DOHH2 (cell line): ENCODE results near the gene RYR2.

Experiments used
- H3F3A ChIP-seq: fragments of 200-600 bp; sonication (generic), shearing (Covaris generic); 2 replicates; pipeline ENCODE4 v1.6.0; 2016; ENCODE audit warnings: antibody characterized with exemption, mild to moderate bottlenecking; ENCODE audit not compliant: control insufficient read depth, insufficient read depth
- H3K27ac ChIP-seq: fragments of 200-600 bp; sonication (generic); 2 replicates; pipeline ENCODE4 v1.5.1; 2014; ENCODE audit warnings: low read depth, mild to moderate bottlenecking, low read length, moderate library complexity
- H3K27me3 ChIP-seq: fragments of 200-600 bp; sonication (generic); 2 replicates; pipeline ENCODE4 v1.6.1; 2014; ENCODE audit warnings: mild to moderate bottlenecking, low read length, mixed read lengths; ENCODE audit not compliant: control insufficient read depth
- H3K36me3 ChIP-seq: fragments of 200-600 bp; sonication (generic); 2 replicates; pipeline ENCODE4 v1.6.1; 2014; ENCODE audit warnings: mild to moderate bottlenecking, low read length, moderate library complexity, mixed read lengths; ENCODE audit not compliant: control insufficient read depth
- H3K4me1 ChIP-seq: fragments of 200-600 bp; sonication (generic); 2 replicates; pipeline ENCODE4 v1.6.1; 2014; ENCODE audit warnings: mild to moderate bottlenecking, low read length, mixed read lengths; ENCODE audit not compliant: control insufficient read depth
- H3K4me2 ChIP-seq: fragments of 200-600 bp; sonication (generic); 2 replicates; pipeline ENCODE4 v1.6.0; 2014; ENCODE audit warnings: mild to moderate bottlenecking, low read length, moderate library complexity
- H3K4me3 ChIP-seq: fragments of 200-600 bp; sonication (generic); 2 replicates; pipeline ENCODE4 v1.5.1; 2014; ENCODE audit warnings: mild to moderate bottlenecking, low read length, mixed read lengths
- H3K79me2 ChIP-seq: fragments of 200-600 bp; sonication (generic); 2 replicates; pipeline ENCODE4 v1.6.1; 2014; ENCODE audit warnings: mild to moderate bottlenecking, low read length, mixed read lengths; ENCODE audit not compliant: control insufficient read depth
- H3K9me2 ChIP-seq: fragments of 200-600 bp; sonication (generic); replicated peaks from 2 replicates; pipeline ENCODE4 v1.6.1; 2014; ENCODE audit warnings: mild to moderate bottlenecking, low read length, mixed read lengths; ENCODE audit not compliant: control insufficient read depth
- H3K9me3 ChIP-seq: fragments of 200-600 bp; sonication (generic); 2 replicates; pipeline ENCODE4 v1.6.1; 2014; ENCODE audit warnings: antibody characterized with exemption, low read length, mixed read lengths; ENCODE audit not compliant: control insufficient read depth, insufficient read depth
- H4K20me1 ChIP-seq: fragments of 200-600 bp; sonication (generic); 2 replicates; pipeline ENCODE4 v1.6.0; 2014; ENCODE audit warnings: low read depth, mild to moderate bottlenecking, antibody characterized with exemption, low read length, moderate library complexity; ENCODE audit not compliant: control insufficient read depth, insufficient read depth
- CTCF ChIP-seq: fragments of 200-600 bp; sonication (generic); IDR thresholded peaks from one replicate; pipeline ENCODE4 v1.5.1; 2014; ENCODE audit warnings: antibody characterized with exemption, mild to moderate bottlenecking, low read depth, low read length; ENCODE audit not compliant: poor library complexity, severe bottlenecking
- EZH2phosphoT487 ChIP-seq: fragments of 200-600 bp; sonication (generic); IDR thresholded peaks from 2 replicates; pipeline ENCODE4 v1.6.1; 2017; ENCODE audit warnings: borderline replicate concordance, mild to moderate bottlenecking, antibody characterized with exemption, low read length, moderate library complexity, mixed read lengths

The RYR2 gene

DNA sequence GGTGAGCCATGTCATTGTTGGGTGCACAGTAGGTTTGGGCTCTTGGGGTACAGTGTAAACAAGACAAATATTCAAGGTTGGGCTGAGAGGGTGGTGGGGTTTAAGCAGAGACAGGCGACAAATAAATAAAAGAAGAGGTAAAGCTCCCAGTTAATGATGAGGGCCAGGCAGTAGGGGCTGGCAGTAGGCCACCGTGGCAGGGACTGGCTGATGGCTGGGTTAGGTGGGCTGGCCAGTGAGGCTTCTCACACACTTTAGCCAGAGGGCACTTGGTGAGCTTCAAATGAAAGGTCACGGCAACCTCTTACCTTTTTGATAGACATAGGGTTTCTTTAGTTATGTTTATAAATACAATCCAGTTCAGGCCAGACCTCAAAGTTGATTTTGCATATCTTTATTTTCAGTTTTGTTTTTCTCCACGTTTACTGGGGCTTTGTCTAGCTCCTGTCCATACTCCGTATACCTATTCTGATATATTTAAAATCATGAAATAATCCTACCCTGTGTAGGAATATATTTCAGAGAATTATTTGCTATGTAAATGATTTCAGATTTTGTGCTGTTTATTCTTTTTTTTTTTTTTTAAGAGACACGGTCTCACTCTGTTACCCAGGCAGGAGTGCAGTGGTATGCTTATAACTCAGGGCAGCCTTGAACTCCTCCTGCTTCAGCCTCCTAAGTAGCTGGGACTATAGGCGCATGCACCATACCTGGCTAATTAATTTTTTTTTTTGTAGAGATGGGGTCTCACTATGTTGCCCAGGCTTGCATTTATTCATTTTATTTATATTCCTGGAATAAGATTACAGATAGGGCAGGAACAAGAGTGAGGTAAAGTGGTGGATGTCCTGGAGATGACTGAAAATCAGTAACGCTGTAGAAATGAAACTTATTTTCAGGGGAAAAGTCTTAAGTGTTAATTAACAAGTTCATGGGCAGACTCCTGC lies 122.7 kb downstream of the RYR2 start:
- H3K27me3 ChIP-seq = no peaks in the 10 kb centered on the region
- no peaks in the 10 kb centered on the region for H3K36me3 ChIP-seq
- H3K4me1 ChIP-seq = no peaks in the 10 kb centered on the region
- H4K20me1 ChIP-seq = no peaks in the 10 kb centered on the region
- H3K9me3 ChIP-seq = no peaks in the 10 kb centered on the region
- TF ChIP-seq EZH2phosphoT487 (no peak), CTCF (no peak)
- H3K4me3 ChIP-seq = no peak overlapping the region
- H3K9me2 ChIP-seq = no peaks in the 10 kb centered on the region
- no peaks in the 10 kb centered on the region for H3F3A ChIP-seq
- H3K79me2 ChIP-seq = no peaks in the 10 kb centered on the region
- H3K27ac ChIP-seq = no peak overlapping the region
- no peak overlapping the region for H3K4me2 ChIP-seq

DNA sequence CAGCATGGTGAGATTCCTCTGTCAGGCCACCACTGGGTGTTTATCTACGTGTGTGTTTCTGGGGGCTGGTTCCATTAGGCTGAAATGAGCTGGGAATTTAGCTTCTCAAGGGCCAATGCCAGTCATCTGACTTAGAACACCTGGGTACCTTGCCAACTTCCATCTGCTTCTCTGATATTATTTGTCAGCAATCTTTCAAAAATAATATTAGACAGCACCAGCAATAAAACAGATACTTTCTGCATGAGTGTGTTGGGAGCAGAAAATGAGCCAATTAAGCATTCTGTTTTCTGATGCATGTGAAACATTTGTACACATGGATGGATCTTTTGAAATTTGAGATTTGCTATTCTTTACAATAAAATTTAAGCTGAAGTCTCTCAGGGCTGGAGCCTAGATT lies 124.1 kb downstream of the RYR2 start:
- no peak for TF ChIP-seq EZH2phosphoT487

GRCh38 chr1:237166593-237167101 lies 124.7 kb downstream of the RYR2 start:
- Histone ChIP-seq H3F3A (no peaks in the 10 kb centered on the region), H3K9me3 (no peaks in the 10 kb centered on the region)
- TF ChIP-seq CTCF = no peak
- TF ChIP-seq EZH2phosphoT487 = no peak

More for the DNA sequence above, 124.1 kb downstream of the RYR2 start:
- Histone ChIP-seq H3K27me3 (no peaks in the 10 kb centered on the region), H3K36me3 (no peaks in the 10 kb centered on the region), H3K4me3 (no peak overlapping the region), H3K27ac (no peak overlapping the region), H3K9me2 (no peaks in the 10 kb centered on the region), H3K9me3 (no peaks in the 10 kb centered on the region), H4K20me1 (no peaks in the 10 kb centered on the region), H3K4me2 (no peak overlapping the region), H3K79me2 (no peaks in the 10 kb centered on the region), H3F3A (no peaks in the 10 kb centered on the region), H3K4me1 (no peaks in the 10 kb centered on the region)

GRCh38 chr1:237170149-237170548 lies 128.2 kb downstream of the RYR2 start:
- H3K27ac ChIP-seq = no peak overlapping the region
- H3K9me3 ChIP-seq = no peaks in the 10 kb centered on the region
- H3F3A ChIP-seq = no peaks in the 10 kb centered on the region
- no peak overlapping the region for H3K4me3 ChIP-seq
- H4K20me1 ChIP-seq = no peaks in the 10 kb centered on the region
- no peaks in the 10 kb centered on the region for H3K36me3 ChIP-seq
- TF ChIP-seq EZH2phosphoT487 (no peak), CTCF (no peak)
- no peaks in the 10 kb centered on the region for H3K27me3 ChIP-seq
- no peaks in the 10 kb centered on the region for H3K79me2 ChIP-seq
- no peak overlapping the region for H3K4me2 ChIP-seq
- H3K4me1 ChIP-seq = no peaks in the 10 kb centered on the region
- no peaks in the 10 kb centered on the region for H3K9me2 ChIP-seq

More at GRCh38 chr1:237166593-237167101, 124.7 kb downstream of the RYR2 start:
- Histone ChIP-seq H3K4me3 (no peak overlapping the region), H3K9me2 (no peaks in the 10 kb centered on the region), H3K36me3 (no peaks in the 10 kb centered on the region), H4K20me1 (no peaks in the 10 kb centered on the region), H3K4me1 (no peaks in the 10 kb centered on the region), H3K27me3 (no peaks in the 10 kb centered on the region), H3K27ac (no peak overlapping the region), H3K79me2 (no peaks in the 10 kb centered on the region), H3K4me2 (no peak overlapping the region)
